Measurements from ENCODE around the gene YIF1A. TPM values are rescaled to one million over a fixed set of nuclear protein-coding genes. Genes with fewer than 3 reads are reported as not detected.
A peak's percentile ranks its signal among the peaks of the same experiment; 100 is the strongest.

YIF1A gene
- total RNA-seq, 4 donors from 2014 or later, result 39.4 to 79.3 (median 64.5) TPM

GRCh38 chr11:66315921-66316811 lies 27.2 kb upstream of the YIF1A start:
- TF ChIP-seq POLR2AphosphoS5 (IDR thresholded peaks at IDR 0.05) (no peak), EP300 (IDR thresholded peaks at IDR 0.05) (no peak), CTCF (IDR thresholded peaks at IDR 0.05) (no peak), POLR2A (IDR thresholded peaks at IDR 0.05) (no peak)
- H3K36me3 ChIP-seq, result no peaks in the 10 kb centered on the region
- H3K27me3 ChIP-seq, result peaks cover 10% of the 10 kb centered on the region
- 52% methylated on average over 7 of the region's 52 CpGs; no CpG with 5 or more reads in 1 of the 2 donors for WGBS, 2 donors (ENCODE audit: low coverage in 1 of 2)
- peak overlapping the region; percentile 34 to 55 for H3K4me3 ChIP-seq
- peaks cover 0 to 72% (median 33%) of the 10 kb centered on the region in 3 donors for H3K4me1 ChIP-seq
- no peaks in the 10 kb centered on the region for H3K9me3 ChIP-seq
- peak overlapping the region; percentile 3 to 96 (median 92) for H3K27ac ChIP-seq
- ATAC-seq, result no peak

- 62 to 80% methylated on average over 6 to 11 of the region's 14 CpGs for WGBS, 2 donors (ENCODE audit: low coverage in 1 of 2)
- no peaks in the 10 kb centered on the region for H3K9me3 ChIP-seq
- no peak for ATAC-seq
- H3K27me3 ChIP-seq, result peaks cover 10% of the 10 kb centered on the region
- H3K27ac ChIP-seq, result peak overlapping the region in 3 of 4 donors; percentile 91 to 96 (median 92)
- TF ChIP-seq POLR2A (IDR thresholded peaks at IDR 0.05) (no peak), EP300 (IDR thresholded peaks at IDR 0.05) (no peak), POLR2AphosphoS5 (IDR thresholded peaks at IDR 0.05) (no peak), CTCF (IDR thresholded peaks at IDR 0.05) (no peak)
- peaks cover 0 to 72% (median 33%) of the 10 kb centered on the region in 3 donors for H3K4me1 ChIP-seq
- H3K36me3 ChIP-seq, result no peaks in the 10 kb centered on the region
- H3K4me3 ChIP-seq, result peak overlapping the region; percentile 34 to 55
Measured at GRCh38 chr11:66315498-66315885, 26.5 kb upstream of the YIF1A start.

- H3K4me3 ChIP-seq, result peak overlapping the region in 1 of 2 donors; percentile 55
- ATAC-seq, result no peak
- H3K27ac ChIP-seq, result peak overlapping the region in 3 of 4 donors; percentile 91 to 96 (median 92)
Measured at GRCh38 chr11:66314561-66315497, 25.9 kb upstream of the YIF1A start.

GRCh38 chr11:66314186-66314501 lies 25.2 kb upstream of the YIF1A start:
- Histone ChIP-seq H3K9me3 (no peaks in the 10 kb centered on the region), H3K4me3 (peak overlapping the region in 1 of 2 donors; percentile 55), H3K27me3 (peaks cover 10% of the 10 kb centered on the region), H3K27ac (peak overlapping the region in 3 of 4 donors; percentile 91 to 96 (median 92)), H3K36me3 (no peaks in the 10 kb centered on the region), H3K4me1 (peaks cover 0 to 72% (median 33%) of the 10 kb centered on the region in 3 donors)
- 50 to 83% methylated on average over 1 of the region's 1 CpG for WGBS, 2 donors (ENCODE audit: low coverage in 1 of 2)
- no peak for ATAC-seq
- TF ChIP-seq POLR2AphosphoS5 (IDR thresholded peaks at IDR 0.05), result no peak
- TF ChIP-seq EP300 (IDR thresholded peaks at IDR 0.05), result no peak
- TF ChIP-seq CTCF (IDR thresholded peaks at IDR 0.05), result no peak
- TF ChIP-seq POLR2A (IDR thresholded peaks at IDR 0.05), result no peak

More at GRCh38 chr11:66314561-66315497, 25.9 kb upstream of the YIF1A start:
- TF ChIP-seq CTCF (IDR thresholded peaks at IDR 0.05) (no peak), POLR2A (IDR thresholded peaks at IDR 0.05) (no peak), POLR2AphosphoS5 (IDR thresholded peaks at IDR 0.05) (no peak), EP300 (IDR thresholded peaks at IDR 0.05) (no peak)
- WGBS, 2 donors (ENCODE audit: low coverage in 1 of 2), result 68 to 79% methylated on average over 3 to 8 of the region's 17 CpGs
- H3K9me3 ChIP-seq, result no peaks in the 10 kb centered on the region
- peaks cover 0 to 72% (median 33%) of the 10 kb centered on the region in 3 donors for H3K4me1 ChIP-seq
- H3K36me3 ChIP-seq, result no peaks in the 10 kb centered on the region
- H3K27me3 ChIP-seq, result peaks cover 10% of the 10 kb centered on the region
